CD14-positive monocyte (primary cell): Measurements from ENCODE around the gene DCTN2. TPM values are rescaled to one million over a fixed set of nuclear protein-coding genes. Genes with fewer than 3 reads are reported as not detected.

Source experiments
- DNase-seq, 3 donors: peaks; one replicate each; pipeline ENCODE4 v3.0.0-alpha.2; 2011 to 2022
- H2AFZ ChIP-seq: 2 replicates; pipeline ENCODE4 v1.6.0; 2012; ENCODE audit warnings: mild to moderate bottlenecking, low read depth, low read length, inconsistent platforms; ENCODE audit not compliant: insufficient read depth, poor library complexity, severe bottlenecking
- H3K27ac ChIP-seq, 2 donors: 1 replicate in 1 of 2; 2 replicates in 1 of 2; pipeline ENCODE4 v1.5.1; 2012 to 2013; ENCODE audit warnings: low read length in 2 of 2, control low read depth in 1 of 2, inconsistent platforms in 1 of 2, low read depth in 1 of 2, mild to moderate bottlenecking in 1 of 2
- H3K27me3 ChIP-seq, 2 donors: one replicate each; pipeline versions ENCODE4 v1.6.0 to v1.6.1; 2011 to 2013; ENCODE audit warnings: low read length in 2 of 2; ENCODE audit not compliant: control insufficient read depth in 2 of 2, insufficient read depth in 2 of 2
- H3K36me3 ChIP-seq, 2 donors: replicated peaks in 1 of 2; 1 replicate in 1 of 2; 2 replicates in 1 of 2; pipeline versions ENCODE4 v1.5.1 to v1.6.1; 2012 to 2013; ENCODE audit warnings: low read length in 2 of 2, control low read depth in 1 of 2, inconsistent platforms in 1 of 2, mild to moderate bottlenecking in 1 of 2; ENCODE audit not compliant: insufficient read depth in 2 of 2, control insufficient read depth in 1 of 2
- H3K4me1 ChIP-seq, 2 donors: 1 replicate in 1 of 2; 2 replicates in 1 of 2; pipeline versions ENCODE4 v1.5.1 to v1.6.1; 2012 to 2013; ENCODE audit warnings: low read length in 2 of 2, control low read depth in 1 of 2, inconsistent platforms in 1 of 2, mild to moderate bottlenecking in 1 of 2, moderate library complexity in 1 of 2; ENCODE audit not compliant: insufficient read depth in 2 of 2, control insufficient read depth in 1 of 2
- H3K4me2 ChIP-seq: replicated peaks from 2 replicates; pipeline ENCODE3; 2012; ENCODE audit warnings: low read length, moderate library complexity, mild to moderate bottlenecking; ENCODE audit not compliant: poor library complexity, severe bottlenecking; ENCODE audit errors: extremely low read depth
- H3K4me3 ChIP-seq, 3 experiments: fragments of 200-600 bp in 1 of 3; sonication (generic) in 1 of 3; replicated peaks in 1 of 3; 1 replicate in 2 of 3; 2 replicates in 1 of 3; pipeline ENCODE4 v1.5.1; 2011 to 2013; ENCODE audit warnings: low read length in 3 of 3, mild to moderate bottlenecking in 3 of 3, control low read depth in 2 of 3, low read depth in 2 of 3, inconsistent platforms in 1 of 3, moderate library complexity in 1 of 3
- H3K79me2 ChIP-seq: 2 replicates; pipeline ENCODE4 v1.6.0; 2012; ENCODE audit warnings: mild to moderate bottlenecking, control low read depth, inconsistent platforms, low read length, moderate library complexity; ENCODE audit not compliant: insufficient read depth
- H3K9ac ChIP-seq: 2 replicates; pipeline ENCODE4 v1.6.0; 2017; ENCODE audit warnings: low read length, mild to moderate bottlenecking; ENCODE audit not compliant: insufficient read depth, poor library complexity, severe bottlenecking
- H3K9me3 ChIP-seq, 2 donors: replicated peaks in 1 of 2; 1 replicate in 1 of 2; 2 replicates in 1 of 2; pipeline versions ENCODE4 v1.5.1 to v1.6.1; 2012 to 2013; ENCODE audit warnings: low read length in 2 of 2, control low read depth in 1 of 2; ENCODE audit not compliant: control insufficient read depth in 1 of 2, insufficient read depth in 1 of 2
- H4K20me1 ChIP-seq: 2 replicates; pipeline ENCODE4 v1.6.0; 2012; ENCODE audit warnings: mild to moderate bottlenecking, low read length, control low read depth, moderate library complexity; ENCODE audit not compliant: insufficient read depth
- H3K27ac Mint-ChIP-seq, 7 donors: one replicate each; pipeline ENCODE4 v1.8.0; 2020; ENCODE audit warnings: mild to moderate bottlenecking in 7 of 7, mixed read lengths in 7 of 7, moderate library complexity in 6 of 7, inconsistent platforms in 2 of 7
- H3K27me3 Mint-ChIP-seq, 3 donors: one replicate each; pipeline ENCODE4 v1.8.0; 2021 to 2022; ENCODE audit warnings: low read depth in 3 of 3, mild to moderate bottlenecking in 3 of 3, mixed read lengths in 3 of 3, moderate library complexity in 3 of 3, inconsistent platforms in 1 of 3
- H3K36me3 Mint-ChIP-seq, 2 donors: one replicate each; pipeline ENCODE4 v1.8.0; 2020; ENCODE audit warnings: mixed read lengths in 2 of 2, inconsistent platforms in 1 of 2, mild to moderate bottlenecking in 1 of 2
- H3K4me1 Mint-ChIP-seq: one replicate; pipeline ENCODE4 v1.8.0; 2020; ENCODE audit warnings: mild to moderate bottlenecking, mixed read lengths
- H3K4me3 Mint-ChIP-seq, 2 donors: one replicate each; pipeline ENCODE4 v1.8.0; 2020; ENCODE audit warnings: mild to moderate bottlenecking in 2 of 2, mixed read lengths in 2 of 2, moderate library complexity in 1 of 2
- H3K9me3 Mint-ChIP-seq, 7 donors: one replicate each; pipeline ENCODE4 v1.8.0; 2020 to 2022; ENCODE audit warnings: mixed read lengths in 7 of 7, mild to moderate bottlenecking in 6 of 7, moderate library complexity in 6 of 7, inconsistent platforms in 2 of 7
- CTCF ChIP-seq: fragments of 200-600 bp; IDR thresholded peaks from one replicate; pipeline ENCODE4 v1.8.0; 2022; ENCODE audit warnings: antibody characterized with exemption, mild to moderate bottlenecking
- WGBS: methylation state at CpG from one replicate; pipeline ENCODE4 v1.1.5; 2013; ENCODE audit warnings: missing lambda C conversion rate; ENCODE audit not compliant: insufficient coverage; 5-methylcytosine and 5-hydroxymethylcytosine counted together
- intact Hi-C, 2 donors: fragments of 100-400 bp; cut with micrococcal nuclease; formaldehyde crosslinking; loops; one replicate each; pipeline versions ENCODE4 v1.15.0 to v1.15.1; 2023
- polyA plus RNA-seq, 3 donors: library from polyadenylated mRNA; depleted of rRNA in 1 of 3; unstranded in 2 of 3; stranded (reverse) in 1 of 3; fragments of 300-500 nt in 2 of 3; fragments of >200 nt in 1 of 3; fragmentation: Illumina TruSeq in 2 of 3; gene quantifications; 1 replicate in 2 of 3; 2 replicates in 1 of 3; pipeline ENCODE4 v1.2.3, GENCODE V29; 2012 to 2021

Gene DCTN2
- polyA plus RNA-seq, 3 donors = 72.8 to 94.5 (median 82.2) TPM

GRCh38 chr12:57553343-57554202, 6.6 kb upstream of the DCTN2 start:
- WGBS = 95% methylated on average over 4 of the region's 7 CpGs
- H3K27ac ChIP-seq = no peak overlapping the region
- no peak overlapping the region for H3K4me3 Mint-ChIP-seq

GRCh38 chr12:57552835-57553313, 5.9 kb upstream of the DCTN2 start:
- no peak overlapping the region for H2AFZ ChIP-seq
- intact Hi-C loops = no loop called here
- H3K9ac ChIP-seq = no peak overlapping the region
- Mint-ChIP-seq H3K36me3 (peaks cover 4 to 8% of the 10 kb centered on the region in 2 donors), H3K9me3 (peaks cover 0 to 11% (median 2%) of the 10 kb centered on the region in 7 donors), H3K27me3 (peaks cover 40 to 48% (median 45%) of the 10 kb centered on the region in 3 donors), H3K27ac (no peak overlapping the region), H3K4me3 (no peak overlapping the region), H3K4me1 (peaks cover 15% of the 10 kb centered on the region)
- DNase-seq = no peak
- WGBS = no CpG with 5 or more reads among the region's 6 CpGs
- H3K4me2 ChIP-seq = no peak overlapping the region
- H3K27me3 ChIP-seq = peaks cover 31 to 37% of the 10 kb centered on the region in 2 donors
- no peaks in the 10 kb centered on the region for H3K79me2 ChIP-seq
- peaks cover 4 to 11% of the 10 kb centered on the region in 2 donors for H3K4me1 ChIP-seq
- no peak overlapping the region for H3K4me3 ChIP-seq
- H3K36me3 ChIP-seq = no peaks in the 10 kb centered on the region
- no peak for TF ChIP-seq CTCF
- H4K20me1 ChIP-seq = no peaks in the 10 kb centered on the region
- no peak overlapping the region for H3K27ac ChIP-seq
- no peaks in the 10 kb centered on the region for H3K9me3 ChIP-seq

More at GRCh38 chr12:57553343-57554202, 6.6 kb upstream of the DCTN2 start:
- Mint-ChIP-seq H3K9me3 (peaks cover 0 to 11% (median 2%) of the 10 kb centered on the region in 7 donors), H3K27ac (no peak overlapping the region), H3K27me3 (peaks cover 39 to 45% (median 42%) of the 10 kb centered on the region in 3 donors), H3K36me3 (peaks cover 4 to 8% of the 10 kb centered on the region in 2 donors), H3K4me1 (peaks cover 15% of the 10 kb centered on the region)
- Histone ChIP-seq H3K9ac (no peak overlapping the region), H2AFZ (no peak overlapping the region), H3K79me2 (no peaks in the 10 kb centered on the region), H3K4me2 (no peak overlapping the region), H3K36me3 (no peaks in the 10 kb centered on the region), H4K20me1 (no peaks in the 10 kb centered on the region), H3K27me3 (peaks cover 28 to 33% of the 10 kb centered on the region in 2 donors), H3K4me3 (no peak overlapping the region), H3K4me1 (peaks cover 4 to 11% of the 10 kb centered on the region in 2 donors), H3K9me3 (no peaks in the 10 kb centered on the region)
- no peak for DNase-seq
- intact Hi-C loops = no loop called here
- TF ChIP-seq CTCF = no peak
